GM18517 (cell line): ENCODE measurements around the gene MISP3.

Experiments used
- ATAC-seq: cut with Tn5 transposase; IDR thresholded peaks from one replicate; pipeline ENCODE4 v1.9.1; 2021; ENCODE audit warnings: mild to moderate bottlenecking, moderate library complexity; ENCODE audit not compliant: unreplicated experiment

The MISP3 gene

GRCh38 chr19:14078411-14078810, 5.8 kb downstream of the MISP3 start:
- no peak for ATAC-seq

- peak; percentile 86 for ATAC-seq
These were observed 8.6 kb downstream of the MISP3 start for GRCh38 chr19:14080887-14081796.

GRCh38 chr19:14081797-14082674, 9.4 kb downstream of the MISP3 start:
- no peak for ATAC-seq

- ATAC-seq: no peak
These were observed 10.0 kb downstream of the MISP3 start for GRCh38 chr19:14082675-14082960.

GRCh38 chr19:14085309-14085995, 12.9 kb downstream of the MISP3 start, which contains the start of gene C19orf67:
Gene C19orf67 (minus strand): TSS chr19:14085783. CDS start chr19:14085627, 156 bp downstream.
- no peak for ATAC-seq

- no peak for ATAC-seq
These were observed 13.5 kb downstream of the MISP3 start for GRCh38 chr19:14086098-14086497.

GRCh38 chr19:14088634-14089411, 16.2 kb downstream of the MISP3 start:
- ATAC-seq: no peak

- ATAC-seq: no peak
These were observed 16.8 kb downstream of the MISP3 start for GRCh38 chr19:14089412-14089661.

- no peak for ATAC-seq
These were observed 17.3 kb downstream of the MISP3 start for GRCh38 chr19:14089662-14090508.

- ATAC-seq: no peak
These were observed 18.0 kb downstream of the MISP3 start, which contains the start of gene SAMD1 for GRCh38 chr19:14090509-14091080. Gene SAMD1 (minus strand): TSS chr19:14090751.

- ATAC-seq: peak; percentile 51
These were observed 18.7 kb downstream of the MISP3 start for GRCh38 chr19:14091081-14091812.

GRCh38 chr19:14091813-14092462, 19.4 kb downstream of the MISP3 start:
- no peak for ATAC-seq

- no peak for ATAC-seq
These were observed 20.7 kb downstream of the MISP3 start for GRCh38 chr19:14093117-14093823.

GRCh38 chr19:14094854-14095253, 22.3 kb downstream of the MISP3 start:
- ATAC-seq: no peak

- ATAC-seq: no peak
These were observed 23.8 kb downstream of the MISP3 start for GRCh38 chr19:14096272-14096992.

- ATAC-seq: no peak
These were observed 25.1 kb downstream of the MISP3 start for GRCh38 chr19:14097532-14098151.
